PC-3 (cell line): ENCODE measurements around the gene NFKB1.

Experiments used
- CTCF ChIP-seq: fragments of 300-600 bp; sonication (generic); conservative IDR thresholded peaks from 2 replicates; pipeline ENCODE4 v1.5.1; 2017; ENCODE audit warnings: antibody characterized with exemption, low read depth, mild to moderate bottlenecking, low read length
- EZH2 ChIP-seq: fragments of 300-600 bp; sonication (generic); IDR thresholded peaks from one replicate; pipeline ENCODE4 v1.6.1; 2017; ENCODE audit warnings: antibody characterized with exemption, mild to moderate bottlenecking, low read length; ENCODE audit not compliant: unreplicated experiment

- no peak for TF ChIP-seq CTCF
- no peak for TF ChIP-seq EZH2
Observed at GRCh38 chr4:102521570-102521969, 20.4 kb downstream of the NFKB1 start.
